ENCODE measurements around the gene VPS13C. TPM values are rescaled to one million over a fixed set of nuclear protein-coding genes. Genes with fewer than 3 reads are reported as not detected.

Gene VPS13C
- total RNA-seq, 1 experiment from 2014 or later, result 18.6 TPM

DNA sequence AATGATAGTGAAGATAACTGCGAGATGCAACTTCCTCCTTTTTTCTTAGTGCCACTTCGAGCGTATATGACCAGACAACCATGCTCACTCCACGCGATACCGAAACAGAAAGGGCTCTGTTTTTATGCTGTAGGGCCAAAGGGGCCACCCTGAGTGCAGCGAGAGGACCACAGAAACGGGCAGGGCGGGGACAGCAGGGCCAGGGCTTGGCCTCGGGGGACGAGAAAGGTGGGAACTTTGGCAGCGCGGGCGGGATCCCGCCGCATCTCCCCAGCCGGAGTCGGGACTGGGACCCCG, 483 bp downstream of the VPS13C start:
- Histone ChIP-seq H3K36me3 (ENCODE audit: control insufficient read depth in 1 of 2, insufficient read depth in 2 of 2, low read length in 2 of 2) (no peaks in the 10 kb centered on the region), H4K20me1 (ENCODE audit: insufficient read depth) (no peaks in the 10 kb centered on the region), H3K27me3 (ENCODE audit: insufficient read depth, low read length) (no peaks in the 10 kb centered on the region), H3K4me1 (ENCODE audit: control insufficient read depth in 1 of 2, insufficient read depth in 2 of 2, low read length in 2 of 2) (peaks cover 6 to 19% of the 10 kb centered on the region in 2 experiments), H3K4me2 (ENCODE audit: low read length) (peak overlapping the region; percentile 93), H3K27ac (ENCODE audit: low read depth, low read length) (peak overlapping the region; percentile 62), H3K4me3 (replicated peaks in 1 of 2; ENCODE audit: low read depth in 1 of 2, low read length in 2 of 2) (peak overlapping the region; percentile 69 to 91), H3K79me2 (ENCODE audit: insufficient read depth, low read length) (no peaks in the 10 kb centered on the region), H3K9me2 (ENCODE audit: insufficient read depth) (no peaks in the 10 kb centered on the region), H2AFZ (ENCODE audit: low read depth, low read length, poor library complexity, severe bottlenecking) (peak overlapping the region; percentile 40), H3K9ac (ENCODE audit: low read length) (peak overlapping the region; percentile 72), H3K9me3 (ENCODE audit: control insufficient read depth in 1 of 2, insufficient read depth in 1 of 2, low read depth in 1 of 2, low read length in 2 of 2) (no peaks in the 10 kb centered on the region)
- ChIA-PET RAD21 (ENCODE audit: low non-redundant PET in 1 of 2, low total read pairs in 2 of 2, uncharacterized antibody in 2 of 2, unreplicated experiment in 2 of 2) (no interaction called here), POLR2A (interaction anchor here (1.0 to 1.1 kb wide), 2 partner anchors 9 to 66 kb away, joined by 3 read pairs; no protein-coding TSS in a partner anchor), CTCF (interaction anchor here (0.6 to 1.9 kb wide), 9 partner anchors 9 to 226 kb away, joined by 3 to 10 read pairs (median 4); no protein-coding TSS in a partner anchor)
- ATAC-seq (peak; percentile 51), DNase-seq (ENCODE audit: low read depth, low spot score) (no peak)
- TF ChIP-seq, protein P1, sequence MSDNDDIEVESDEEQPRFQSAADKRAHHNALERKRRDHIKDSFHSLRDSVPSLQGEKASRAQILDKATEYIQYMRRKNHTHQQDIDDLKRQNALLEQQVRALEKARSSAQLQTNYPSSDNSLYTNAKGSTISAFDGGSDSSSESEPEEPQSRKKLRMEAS (IDR thresholded peaks at IDR 0.05), result no peak
- intact Hi-C loops (cut with micrococcal nuclease), result no loop called here
- BruUV-seq (replicated peaks), result no TSS peak

DNA sequence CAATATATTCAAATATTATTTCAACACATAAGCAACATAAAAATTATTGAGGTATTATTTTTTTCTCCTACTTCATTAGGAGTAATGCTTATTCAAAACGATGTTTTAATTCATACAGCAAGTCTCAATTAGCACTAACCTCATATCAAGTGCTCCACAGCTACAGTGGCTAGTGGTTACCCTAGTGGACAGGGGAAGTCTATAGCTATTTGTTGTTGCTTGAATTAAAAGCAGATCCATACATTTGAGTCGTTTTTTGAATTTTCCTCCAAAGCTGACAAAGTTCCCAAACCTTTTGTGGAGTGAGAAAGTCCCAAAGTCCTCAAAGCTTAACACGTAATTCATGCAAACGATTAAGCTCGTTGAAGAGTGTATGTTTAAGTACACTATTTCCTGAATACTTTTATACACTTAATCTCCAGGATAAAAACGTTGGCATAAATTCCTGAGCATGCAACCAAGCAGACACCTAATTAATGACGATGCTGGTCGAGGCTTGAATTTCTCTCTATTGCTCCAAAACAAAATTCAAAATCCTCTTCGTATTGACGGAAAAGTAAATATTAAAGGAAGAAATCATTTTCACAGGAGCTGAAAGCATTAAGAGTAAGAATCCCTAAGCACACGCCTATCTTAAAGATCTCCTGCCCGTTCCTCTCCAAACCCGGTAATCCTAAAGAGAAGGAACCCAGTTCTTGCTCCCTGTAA, 985 bp downstream of the VPS13C start:
- H3K36me3 ChIP-seq (ENCODE audit: control insufficient read depth in 1 of 2, insufficient read depth in 2 of 2, low read length in 2 of 2), result no peaks in the 10 kb centered on the region
- H3K27ac ChIP-seq (ENCODE audit: low read depth, low read length), result peak overlapping the region; percentile 62
- peak overlapping the region; percentile 93 for H3K4me2 ChIP-seq (ENCODE audit: low read length)
- H4K20me1 ChIP-seq (ENCODE audit: insufficient read depth), result no peaks in the 10 kb centered on the region
- H3K9me2 ChIP-seq (ENCODE audit: insufficient read depth), result no peaks in the 10 kb centered on the region
- intact Hi-C loops (cut with micrococcal nuclease), result no loop called here
- ChIA-PET POLR2A (no interaction called here), RAD21 (ENCODE audit: low non-redundant PET in 1 of 2, low total read pairs in 2 of 2, uncharacterized antibody in 2 of 2, unreplicated experiment in 2 of 2) (no interaction called here), CTCF (interaction anchor here (0.5 to 1.9 kb wide), 3 partner anchors 9 to 1466 kb away, joined by 3 to 5 read pairs (median 4); no protein-coding TSS in a partner anchor)
- BruUV-seq (replicated peaks), result TSS peak; percentile 51
- DNase-seq (ENCODE audit: low read depth, low spot score) (no peak), ATAC-seq (no peak)
- H3K9me3 ChIP-seq (ENCODE audit: control insufficient read depth in 1 of 2, insufficient read depth in 1 of 2, low read depth in 1 of 2, low read length in 2 of 2), result no peaks in the 10 kb centered on the region
- no peaks in the 10 kb centered on the region for H3K27me3 ChIP-seq (ENCODE audit: insufficient read depth, low read length)
- TF ChIP-seq EGR1 (IDR thresholded peaks at IDR 0.05; ENCODE audit: low read depth), result no peak
- TF ChIP-seq, protein P2, sequence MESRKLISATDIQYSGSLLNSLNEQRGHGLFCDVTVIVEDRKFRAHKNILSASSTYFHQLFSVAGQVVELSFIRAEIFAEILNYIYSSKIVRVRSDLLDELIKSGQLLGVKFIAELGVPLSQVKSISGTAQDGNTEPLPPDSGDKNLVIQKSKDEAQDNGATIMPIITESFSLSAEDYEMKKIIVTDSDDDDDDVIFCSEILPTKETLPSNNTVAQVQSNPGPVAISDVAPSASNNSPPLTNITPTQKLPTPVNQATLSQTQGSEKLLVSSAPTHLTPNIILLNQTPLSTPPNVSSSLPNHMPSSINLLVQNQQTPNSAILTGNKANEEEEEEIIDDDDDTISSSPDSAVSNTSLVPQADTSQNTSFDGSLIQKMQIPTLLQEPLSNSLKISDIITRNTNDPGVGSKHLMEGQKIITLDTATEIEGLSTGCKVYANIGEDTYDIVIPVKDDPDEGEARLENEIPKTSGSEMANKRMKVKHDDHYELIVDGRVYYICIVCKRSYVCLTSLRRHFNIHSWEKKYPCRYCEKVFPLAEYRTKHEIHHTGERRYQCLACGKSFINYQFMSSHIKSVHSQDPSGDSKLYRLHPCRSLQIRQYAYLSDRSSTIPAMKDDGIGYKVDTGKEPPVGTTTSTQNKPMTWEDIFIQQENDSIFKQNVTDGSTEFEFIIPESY (IDR thresholded peaks at IDR 0.05; ENCODE audit: extremely low read depth, insufficient replicate concordance, low read length), result no peak
- TF ChIP-seq, protein P3, sequence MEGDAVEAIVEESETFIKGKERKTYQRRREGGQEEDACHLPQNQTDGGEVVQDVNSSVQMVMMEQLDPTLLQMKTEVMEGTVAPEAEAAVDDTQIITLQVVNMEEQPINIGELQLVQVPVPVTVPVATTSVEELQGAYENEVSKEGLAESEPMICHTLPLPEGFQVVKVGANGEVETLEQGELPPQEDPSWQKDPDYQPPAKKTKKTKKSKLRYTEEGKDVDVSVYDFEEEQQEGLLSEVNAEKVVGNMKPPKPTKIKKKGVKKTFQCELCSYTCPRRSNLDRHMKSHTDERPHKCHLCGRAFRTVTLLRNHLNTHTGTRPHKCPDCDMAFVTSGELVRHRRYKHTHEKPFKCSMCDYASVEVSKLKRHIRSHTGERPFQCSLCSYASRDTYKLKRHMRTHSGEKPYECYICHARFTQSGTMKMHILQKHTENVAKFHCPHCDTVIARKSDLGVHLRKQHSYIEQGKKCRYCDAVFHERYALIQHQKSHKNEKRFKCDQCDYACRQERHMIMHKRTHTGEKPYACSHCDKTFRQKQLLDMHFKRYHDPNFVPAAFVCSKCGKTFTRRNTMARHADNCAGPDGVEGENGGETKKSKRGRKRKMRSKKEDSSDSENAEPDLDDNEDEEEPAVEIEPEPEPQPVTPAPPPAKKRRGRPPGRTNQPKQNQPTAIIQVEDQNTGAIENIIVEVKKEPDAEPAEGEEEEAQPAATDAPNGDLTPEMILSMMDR (IDR thresholded peaks at IDR 0.05 in 2 of 3, conservative IDR thresholded peaks at IDR 0.05 in 1 of 3; ENCODE audit: borderline replicate concordance in 1 of 3, insufficient read depth in 1 of 3, low read depth in 2 of 3, low read length in 2 of 3), result 0 out of 6 replicates have a peak, but pooled peaks of 1 of the 3 experiments have one; percentile 12
- H3K9ac ChIP-seq (ENCODE audit: low read length), result peak overlapping the region; percentile 72
- peaks cover under 1% of the 10 kb centered on the region; the same call in 1 of the 2 replicates for H3K79me2 ChIP-seq (ENCODE audit: insufficient read depth, low read length)
- peak overlapping the region; percentile 40 for H2AFZ ChIP-seq (ENCODE audit: low read depth, low read length, poor library complexity, severe bottlenecking)
- H3K4me3 ChIP-seq (replicated peaks in 1 of 2; ENCODE audit: low read depth in 1 of 2, low read length in 2 of 2), result peak overlapping the region; percentile 69 to 91
- peaks cover 7 to 19% of the 10 kb centered on the region in 2 experiments for H3K4me1 ChIP-seq (ENCODE audit: control insufficient read depth in 1 of 2, insufficient read depth in 2 of 2, low read length in 2 of 2)
